Esophagus muscularis mucosa (tissue), 3 donors: ENCODE results near the gene LMBRD1.

Experiments used
- CTCF ChIP-seq, 3 experiments: fragments of 200-600 bp in 2 of 3; fragments of 450-650 bp in 1 of 3; sonication (generic) in 2 of 3; IDR thresholded peaks; one replicate each; pipeline ENCODE4 v1.5.1; 2017 to 2019; ENCODE audit warnings: antibody characterized with exemption in 3 of 3, mild to moderate bottlenecking in 2 of 3, moderate library complexity in 1 of 3
- POLR2A ChIP-seq: fragments of 450-650 bp; IDR thresholded peaks from one replicate; pipeline ENCODE4 v1.6.1; 2017; ENCODE audit warnings: antibody characterized with exemption, moderate library complexity, mild to moderate bottlenecking, low read depth

GRCh38 chr6:69819138-69819537 is 22.3 kb upstream of the LMBRD1 start:
- TF ChIP-seq CTCF (IDR thresholded peaks at IDR 0.05) (no peak), POLR2A (no peak)
